Measurements from ENCODE around the gene ARHGEF10L. TPM values are rescaled to one million over a fixed set of nuclear protein-coding genes. Genes with fewer than 3 reads are reported as not detected.
"Not testable (repeated sequence)": the region's sequence is repeated elsewhere in the genome, so short reads cannot be mapped to it uniquely, and the experiment has no call there.

The ARHGEF10L gene
- total RNA-seq, 1 donor from 2014 or later: 57.9 TPM

- ATAC-seq (no peak), DNase-seq (no peak)
- H3K4me1 ChIP-seq: no peaks in the 10 kb centered on the region
- H3K4me3 ChIP-seq: no peak overlapping the region
- peaks cover 61% of the 10 kb centered on the region for H3K36me3 ChIP-seq
- intact Hi-C loops (cut with DNase I): no loop called here
- no peaks in the 10 kb centered on the region for H3K27me3 ChIP-seq (ENCODE audit: low read depth)
- no peak overlapping the region for H3K27ac ChIP-seq
- no peaks in the 10 kb centered on the region for H3K9me3 ChIP-seq
- TF ChIP-seq CTCF (IDR thresholded peaks at IDR 0.05): no peak
Observed at GRCh38 chr1:17622823-17623222, 83.3 kb downstream of the ARHGEF10L start.

GRCh38 chr1:17624611-17625233, 85.2 kb downstream of the ARHGEF10L start:
- peak overlapping the region; percentile 41 for H3K27ac ChIP-seq
- intact Hi-C loops (cut with DNase I): no loop called here
- peaks cover 78% of the 10 kb centered on the region for H3K36me3 ChIP-seq

GRCh38 chr1:17627239-17628052, 87.9 kb downstream of the ARHGEF10L start:
- Histone ChIP-seq H3K36me3 (peaks cover 84% of the 10 kb centered on the region), H3K27me3 (ENCODE audit: low read depth) (no peaks in the 10 kb centered on the region), H3K4me3 (no peak overlapping the region), H3K27ac (no peak overlapping the region), H3K4me1 (peaks cover 14% of the 10 kb centered on the region), H3K9me3 (no peaks in the 10 kb centered on the region)
- ATAC-seq (no peak), DNase-seq (no peak)
- TF ChIP-seq CTCF (IDR thresholded peaks at IDR 0.05): no peak
- intact Hi-C loops (cut with DNase I): no loop called here

More at GRCh38 chr1:17624611-17625233, 85.2 kb downstream of the ARHGEF10L start:
- peaks cover 6% of the 10 kb centered on the region for H3K4me1 ChIP-seq
- TF ChIP-seq CTCF (IDR thresholded peaks at IDR 0.05): no peak
- H3K4me3 ChIP-seq: no peak overlapping the region
- H3K9me3 ChIP-seq: no peaks in the 10 kb centered on the region
- peak; percentile 67 to 70 for ATAC-seq
- H3K27me3 ChIP-seq (ENCODE audit: low read depth): no peaks in the 10 kb centered on the region
- DNase-seq: peak; percentile 77

GRCh38 chr1:17629046-17629445, 89.5 kb downstream of the ARHGEF10L start:
- peaks cover 14% of the 10 kb centered on the region for H3K4me1 ChIP-seq
- H3K27me3 ChIP-seq (ENCODE audit: low read depth); H3K4me3 ChIP-seq; intact Hi-C loops (cut with DNase I); H3K9me3 ChIP-seq; ATAC-seq; DNase-seq: not testable (repeated sequence)
- peaks cover 84% of the 10 kb centered on the region for H3K36me3 ChIP-seq
- H3K27ac ChIP-seq: peak overlapping the region; percentile 62

GRCh38 chr1:17629460-17629859, 90.0 kb downstream of the ARHGEF10L start:
- Histone ChIP-seq H3K27me3 (ENCODE audit: low read depth) (no peaks in the 10 kb centered on the region), H3K9me3 (no peaks in the 10 kb centered on the region), H3K4me1 (peaks cover 17% of the 10 kb centered on the region), H3K27ac (peak overlapping the region; percentile 62), H3K36me3 (peaks cover 84% of the 10 kb centered on the region), H3K4me3 (no peak overlapping the region)
- TF ChIP-seq CTCF (IDR thresholded peaks at IDR 0.05): peak; percentile 20
- intact Hi-C loops (cut with DNase I): no loop called here
- DNase-seq (no peak), ATAC-seq (no peak)

Data from lower lobe of right lung (tissue), 2 donors.